Prostate gland (tissue), 2 donors: ENCODE measurements around the gene CARMIL1. TPM values are rescaled to one million over a fixed set of nuclear protein-coding genes. Genes with fewer than 3 reads are reported as not detected.
A peak's percentile ranks its signal among the peaks of the same experiment; 100 is the strongest.

Source experiments
- DNase-seq: peaks from one replicate; pipeline ENCODE4 v3.0.0-alpha.2; 2019; ENCODE audit warnings: low spot score
- H3K27ac ChIP-seq, 2 donors: fragments of 200-600 bp; sonication (generic); 2 replicates each; pipeline ENCODE4 v1.5.1; 2017 to 2019
- H3K27me3 ChIP-seq: fragments of 200-600 bp; sonication (generic); replicated peaks from 2 replicates; pipeline ENCODE4 v1.5.1; 2019; ENCODE audit not compliant: insufficient read depth
- H3K36me3 ChIP-seq, 2 donors: fragments of 200-600 bp; sonication (generic); 1 replicate in 1 of 2; 2 replicates in 1 of 2; pipeline versions ENCODE4 v1.5.1 to v1.8.1; 2017 to 2019
- H3K4me1 ChIP-seq: fragments of 200-600 bp; sonication (generic); replicated peaks from 2 replicates; pipeline ENCODE4 v1.5.1; 2019
- H3K4me3 ChIP-seq, 2 donors: fragments of 200-600 bp; sonication (generic); 2 replicates each; pipeline ENCODE4 v1.5.1; 2017 to 2019
- H3K9me3 ChIP-seq: fragments of 200-600 bp; sonication (generic); 2 replicates; pipeline ENCODE4 v1.5.1; 2017
- CTCF ChIP-seq, 4 experiments: fragments of 200-600 bp in 2 of 4; fragments of 450-650 bp in 2 of 4; sonication (generic) in 2 of 4; IDR thresholded peaks; 1 replicate in 3 of 4; 2 replicates in 1 of 4; pipeline ENCODE4 v1.5.1; 2016 to 2019; ENCODE audit warnings: antibody characterized with exemption in 4 of 4, mild to moderate bottlenecking in 2 of 4, moderate library complexity in 2 of 4
- POLR2A ChIP-seq: fragments of 450-650 bp; IDR thresholded peaks from one replicate; pipeline ENCODE4 v1.6.1; 2016; ENCODE audit warnings: antibody characterized with exemption, mild to moderate bottlenecking
- POLR2AphosphoS5 ChIP-seq: sonication (generic); formaldehyde crosslinking; IDR thresholded peaks from one replicate; pipeline ENCODE4 v1.6.1; 2017; ENCODE audit warnings: antibody characterized with exemption
- WGBS: methylation state at CpG from one replicate; pipeline ENCODE4 v1.1.5; 2018; 5-methylcytosine and 5-hydroxymethylcytosine counted together
- intact Hi-C: fragments of 100-400 bp; cut with DNase I; formaldehyde crosslinking; loops from one replicate; pipeline ENCODE4 v1.14.2; 2022
- total RNA-seq, 2 donors: library from RNA; depleted of rRNA; stranded (reverse); fragments of >200 nt; gene quantifications; one replicate each; pipeline ENCODE4 v1.1.0, GENCODE V29; 2016

The CARMIL1 gene
- total RNA-seq, 2 donors from 2014 or later, result 12.9 to 71.7 TPM

GRCh38 chr6:25447570-25447929 is 168.4 kb downstream of the CARMIL1 start:
- peak overlapping the region; percentile 9 to 66 for H3K27ac ChIP-seq
- WGBS, result 11% methylated on average over 1 of the region's 1 CpG

GRCh38 chr6:25448965-25449538 is 169.9 kb downstream of the CARMIL1 start:
- no peaks in the 10 kb centered on the region for H3K36me3 ChIP-seq
- H3K27ac ChIP-seq, result no peak overlapping the region
- no peaks in the 10 kb centered on the region for H3K27me3 ChIP-seq
- WGBS, result 88% methylated on average over 2 of the region's 2 CpGs
- H3K4me1 ChIP-seq, result peaks cover 7% of the 10 kb centered on the region
- no peak for DNase-seq
- no peaks in the 10 kb centered on the region for H3K9me3 ChIP-seq
- no peak for TF ChIP-seq CTCF (IDR thresholded peaks at IDR 0.05)
- TF ChIP-seq POLR2AphosphoS5, result no peak
- TF ChIP-seq POLR2A, result no peak
- intact Hi-C loops, result no loop called here
- H3K4me3 ChIP-seq, result no peak overlapping the region

More at GRCh38 chr6:25447570-25447929, 168.4 kb downstream of the CARMIL1 start:
- H3K4me3 ChIP-seq, result no peak overlapping the region
- H3K27me3 ChIP-seq, result no peaks in the 10 kb centered on the region
- no peaks in the 10 kb centered on the region for H3K9me3 ChIP-seq
- H3K36me3 ChIP-seq, result no peaks in the 10 kb centered on the region
- TF ChIP-seq POLR2AphosphoS5, result peak; percentile 54
- TF ChIP-seq CTCF (IDR thresholded peaks at IDR 0.05), result no peak
- TF ChIP-seq POLR2A, result no peak
- DNase-seq, result peak; percentile 23
- peaks cover 7% of the 10 kb centered on the region for H3K4me1 ChIP-seq
- intact Hi-C loops, result no loop called here

DNA sequence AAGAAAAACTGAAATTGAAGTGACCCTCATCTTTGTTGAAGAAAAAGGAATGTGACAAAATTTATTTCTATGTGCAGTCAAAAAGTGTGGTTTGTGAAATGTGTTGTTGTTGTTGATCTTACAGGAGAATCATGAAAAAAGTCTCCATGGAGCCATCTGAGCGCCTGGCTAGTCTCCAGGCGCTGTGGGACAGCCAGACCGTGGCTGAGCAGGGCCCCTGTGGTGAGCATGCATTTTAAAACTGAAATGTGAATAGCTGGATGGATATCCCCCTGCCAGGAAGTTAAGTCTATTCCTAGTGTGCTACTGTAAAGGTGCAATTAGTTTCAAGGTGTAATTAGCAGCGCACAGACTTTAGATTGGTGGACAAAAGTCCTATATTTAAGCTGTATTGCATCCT is 170.6 kb downstream of the CARMIL1 start:
- H3K27me3 ChIP-seq, result no peaks in the 10 kb centered on the region
- intact Hi-C loops, result no loop called here
- 80% methylated on average over 4 of the region's 4 CpGs for WGBS
- TF ChIP-seq POLR2A (no peak), CTCF (IDR thresholded peaks at IDR 0.05) (no peak), POLR2AphosphoS5 (no peak)
- no peak overlapping the region for H3K4me3 ChIP-seq
- H3K27ac ChIP-seq, result no peak overlapping the region
- peaks cover 7% of the 10 kb centered on the region for H3K4me1 ChIP-seq
- no peaks in the 10 kb centered on the region for H3K9me3 ChIP-seq
- H3K36me3 ChIP-seq, result no peaks in the 10 kb centered on the region
- DNase-seq, result no peak

GRCh38 chr6:25450469-25451198 is 171.5 kb downstream of the CARMIL1 start:
- intact Hi-C loops, result no loop called here
- Histone ChIP-seq H3K27ac (no peak overlapping the region), H3K36me3 (no peaks in the 10 kb centered on the region), H3K4me3 (no peak overlapping the region), H3K4me1 (peaks cover 7% of the 10 kb centered on the region), H3K9me3 (no peaks in the 10 kb centered on the region), H3K27me3 (no peaks in the 10 kb centered on the region)
- DNase-seq, result no peak
- no peak for TF ChIP-seq POLR2A

DNA sequence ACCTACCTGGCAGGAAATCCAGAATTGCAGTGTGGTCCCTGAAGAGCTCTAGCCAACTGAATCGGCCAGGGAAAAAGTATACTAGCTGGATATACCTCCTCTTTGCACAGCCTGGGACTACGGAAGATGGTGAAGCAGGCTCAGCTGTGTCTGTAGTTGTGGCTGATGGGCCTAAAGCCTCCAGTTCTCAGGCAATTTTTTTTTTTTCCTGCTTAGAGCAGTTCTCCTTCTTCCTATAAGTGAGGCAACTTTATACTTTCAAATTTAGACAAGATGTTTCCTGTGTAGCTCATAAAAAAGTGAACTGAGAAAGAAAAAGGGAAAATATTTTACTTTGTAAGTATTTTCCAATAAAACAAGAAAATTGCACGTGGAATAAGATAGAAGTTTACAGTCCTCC is 172.9 kb downstream of the CARMIL1 start:
- TF ChIP-seq CTCF (IDR thresholded peaks at IDR 0.05) (no peak), POLR2A (no peak), POLR2AphosphoS5 (no peak)
- H3K4me3 ChIP-seq, result no peak overlapping the region
- DNase-seq, result no peak

More for the DNA sequence above, 172.9 kb downstream of the CARMIL1 start:
- WGBS, result 65% methylated on average over 3 of the region's 3 CpGs
- intact Hi-C loops, result no loop called here
- Histone ChIP-seq H3K27me3 (no peaks in the 10 kb centered on the region), H3K36me3 (no peaks in the 10 kb centered on the region), H3K9me3 (no peaks in the 10 kb centered on the region), H3K4me1 (peaks cover 7% of the 10 kb centered on the region), H3K27ac (no peak overlapping the region)
